GM12878 (cell line): ENCODE data around the gene LMAN1L. TPM values are rescaled to one million over a fixed set of nuclear protein-coding genes. Genes with fewer than 3 reads are reported as not detected.

Experiments used
- ATAC-seq: fragments of 200-7000 bp; cut with Tn5 transposase; 3 replicates; pipeline ENCODE4 v1.9.1; 2020; ENCODE audit warnings: mild to moderate bottlenecking, moderate library complexity
- BruUV-seq: library from RNA; stranded (reverse); fragments of 400-500 nt; replicated peaks from 2 replicates; lab custom pipeline; 2021; lab: Mats Ljungman, UMichigan
- CTCF ChIA-PET: fragments of 300-600 bp; sonication (Branson Sonifier 250); formaldehyde crosslinking; extraction: SDS; loops from one replicate; lab custom pipeline; 2021; ENCODE audit warnings: inconsistent platforms; lab: Yijun Ruan, JAX
- POLR2A ChIA-PET: fragments of 350-600 bp; formaldehyde crosslinking; extraction: SDS; loops from one replicate; lab custom pipeline; 2021; ENCODE audit warnings: inconsistent platforms; lab: Charles Lee
- RAD21 ChIA-PET: fragments of 300-600 bp; sonication (Branson Sonifier 250); formaldehyde crosslinking; loops from one replicate; lab custom pipeline; 2023; ENCODE audit warnings: antibody characterized with exemption; ENCODE audit not compliant: unreplicated experiment; lab: Charles Lee
- SMC1A ChIA-PET: fragments of 300-600 bp; sonication (Branson Sonifier 250); formaldehyde crosslinking; loops from one replicate; lab custom pipeline; 2023; ENCODE audit not compliant: unreplicated experiment, uncharacterized antibody; lab: Charles Lee
- DNase-seq: peaks from one replicate; pipeline ENCODE4 v3.0.0-alpha.2; 2011; ENCODE audit warnings: low read depth, low spot score
- FAIRE-seq: peaks from 3 replicates; lab custom pipeline; 2011; peaks lifted over from hg19 to GRCh38; lab: Jason Lieb, UNC
- H2AFZ ChIP-seq: 2 replicates; pipeline ENCODE4 v1.6.0; 2011; ENCODE audit warnings: low read depth, low read length, control low read depth; ENCODE audit not compliant: control insufficient read depth
- H3K27ac ChIP-seq: 2 replicates; pipeline ENCODE4 v1.5.1; 2011; ENCODE audit warnings: control low read depth; ENCODE audit not compliant: control insufficient read depth, insufficient read depth
- H3K27me3 ChIP-seq, 2 experiments: replicated peaks in 1 of 2; 2 replicates each; pipeline versions ENCODE4 v1.6.0 to v1.6.1; 2011; ENCODE audit warnings: low read length in 1 of 2; ENCODE audit not compliant: control insufficient read depth in 2 of 2, insufficient read depth in 2 of 2
- H3K36me3 ChIP-seq, 2 experiments: 2 replicates each; pipeline ENCODE4 v1.5.1; 2011; ENCODE audit warnings: low read length in 1 of 2; ENCODE audit not compliant: control insufficient read depth in 2 of 2, insufficient read depth in 2 of 2
- H3K4me1 ChIP-seq: 2 replicates; pipeline ENCODE4 v1.6.1; 2011; ENCODE audit warnings: mild to moderate bottlenecking, low read length, moderate library complexity, mixed read lengths; ENCODE audit not compliant: control insufficient read depth, insufficient read depth
- H3K4me2 ChIP-seq: 2 replicates; pipeline ENCODE4 v1.6.0; 2011; ENCODE audit warnings: control low read depth; ENCODE audit not compliant: control insufficient read depth, insufficient read depth
- H3K4me3 ChIP-seq: fragments of 200-600 bp; sonication (generic); 2 replicates; pipeline ENCODE4 v1.5.1; 2016
- H3K79me2 ChIP-seq: 2 replicates; pipeline ENCODE4 v1.6.0; 2011; ENCODE audit warnings: low read length; ENCODE audit not compliant: control insufficient read depth, insufficient read depth
- H3K9ac ChIP-seq: 2 replicates; pipeline ENCODE4 v1.8.0; 2011; ENCODE audit warnings: low read length, control low read depth, mixed read lengths; ENCODE audit not compliant: control insufficient read depth, insufficient read depth
- H3K9me3 ChIP-seq: replicated peaks from 3 replicates; pipeline ENCODE4 v1.5.1; 2011; ENCODE audit warnings: mild to moderate bottlenecking, low read length; ENCODE audit not compliant: control insufficient read depth, insufficient read depth
- H4K20me1 ChIP-seq: 2 replicates; pipeline ENCODE4 v1.6.0; 2011; ENCODE audit not compliant: control insufficient read depth, insufficient read depth
- BHLHE40 ChIP-seq, 2 experiments: fragments of 450-650 bp in 1 of 2; IDR thresholded peaks; 2 replicates each; pipeline ENCODE4 v1.6.1; 2011 to 2017; ENCODE audit warnings: low read depth in 2 of 2, borderline replicate concordance in 1 of 2, improper control_type of control experiment in 1 of 2, low read length in 1 of 2, mild to moderate bottlenecking in 1 of 2
- CHD4 ChIP-seq: fragments of 200-600 bp; sonication (generic); IDR thresholded peaks from 2 replicates; pipeline ENCODE4 v1.6.1; 2016; ENCODE audit warnings: mild to moderate bottlenecking
- CREB1 ChIP-seq: IDR thresholded peaks from 2 replicates; pipeline ENCODE4 v1.6.1; 2012; ENCODE audit warnings: low read depth, mild to moderate bottlenecking, inconsistent platforms
- E2F4 ChIP-seq: IDR thresholded peaks from 2 replicates; pipeline ENCODE4 v1.6.1; 2012; ENCODE audit warnings: low read depth, low read length, improper control_type of control experiment
- GABPA ChIP-seq: IDR thresholded peaks from 2 replicates; pipeline ENCODE4 v1.6.1; 2014; ENCODE audit warnings: antibody characterized with exemption, low read depth, mild to moderate bottlenecking, inconsistent platforms
- IKZF1 ChIP-seq: fragments of 450-650 bp; conservative IDR thresholded peaks from 2 replicates; pipeline ENCODE4 v1.6.1; 2017; ENCODE audit warnings: antibody characterized with exemption, mild to moderate bottlenecking
- IRF4 ChIP-seq: IDR thresholded peaks from 2 replicates; pipeline ENCODE4 v1.6.1; 2011; ENCODE audit warnings: low read depth, low read length
- MLLT1 ChIP-seq: fragments of 450-650 bp; IDR thresholded peaks from 2 replicates; pipeline ENCODE4 v1.6.1; 2016; ENCODE audit warnings: mild to moderate bottlenecking
- RAD21 ChIP-seq: IDR thresholded peaks from 2 replicates; pipeline ENCODE4 v1.6.1; 2011; ENCODE audit warnings: mild to moderate bottlenecking, low read depth, low read length, moderate library complexity; ENCODE audit not compliant: insufficient read depth
- RFX5 ChIP-seq: IDR thresholded peaks from 2 replicates; pipeline ENCODE4 v1.6.1; 2011; ENCODE audit warnings: low read depth, low read length, improper control_type of control experiment
- TBL1XR1 ChIP-seq: IDR thresholded peaks from 2 replicates; pipeline ENCODE4 v1.6.1; 2012; ENCODE audit warnings: low read depth, low read length, improper control_type of control experiment
- ZNF622 ChIP-seq: fragments of 450-650 bp; IDR thresholded peaks from 2 replicates; pipeline ENCODE4 v1.6.1; 2017; ENCODE audit warnings: mild to moderate bottlenecking, inconsistent platforms
- WGBS: methylation state at CpG from one replicate; pipeline ENCODE4 v1.1.6; 2016; ENCODE audit warnings: low lambda C conversion rate; ENCODE audit not compliant: insufficient replicate concordance, insufficient coverage; ENCODE audit errors: missing lambda C conversion rate; 5-methylcytosine and 5-hydroxymethylcytosine counted together
- in situ Hi-C: fragments of 300-500 bp; cut with MboI; formaldehyde crosslinking; loops from 9 replicates; pipeline ENCODE4 v1.14.3; 2018; ENCODE audit warnings: mixed read lengths
- intact Hi-C: fragments of 100-400 bp; cut with micrococcal nuclease; formaldehyde crosslinking; loops from one replicate; pipeline ENCODE4 v1.14.2; 2022; ENCODE audit not compliant: unreplicated experiment
- polyA plus RNA-seq, 11 experiments: library from polyadenylated mRNA; depleted of rRNA in 4 of 11; unstranded in 6 of 11; stranded (reverse) in 5 of 11; fragments of >200 nt; fragmentation: Nextera tagmentation in 4 of 11; fragmentation: Illumina TruSeq in 1 of 11; extraction: Ambion mirVana in 4 of 11; extraction: Trizol in 1 of 11; gene quantifications; 1 replicate in 1 of 11; 2 replicates in 10 of 11; pipeline versions ENCODE4 v1.2.1 to v1.2.3, GENCODE V29; 2011 to 2016; ENCODE audit warnings: inconsistent platforms in 2 of 11, missing spikeins in 2 of 11, low read depth in 1 of 11
- total RNA-seq, 4 experiments: library from RNA; depleted of rRNA in 3 of 4; stranded (reverse); fragments of >200 nt in 3 of 4; fragmentation: Illumina TruSeq in 1 of 4; extraction: Trizol in 1 of 4; gene quantifications; 2 replicates each; pipeline versions ENCODE4 v1.2.1 to v1.2.3, GENCODE V29; 2013 to 2021

Gene LMAN1L
- total and polyA plus RNA-seq, 10 of the 15 experiments (the other 5 are each of a cell fraction or from before 2014, with no cell fraction given), result not detected

GRCh38 chr15:74827614-74828013, 15.0 kb downstream of the LMAN1L start (continued):
- TF ChIP-seq E2F4, result no peak
- no peak for TF ChIP-seq TBL1XR1
- no peak for TF ChIP-seq CREB1

- CTCF ChIA-PET, result interaction anchor here (1.4 to 6.3 kb wide), 4 partner anchors 29 to 194 kb away, joined by 4 to 53 read pairs (median 6); no protein-coding TSS in a partner anchor
- Histone ChIP-seq H2AFZ (no peak overlapping the region), H3K4me3 (no peak overlapping the region), H3K27ac (no peak overlapping the region), H3K36me3 (no peaks in the 10 kb centered on the region), H3K4me1 (no peaks in the 10 kb centered on the region), H3K9me3 (no peaks in the 10 kb centered on the region), H4K20me1 (no peaks in the 10 kb centered on the region), H3K79me2 (no peaks in the 10 kb centered on the region), H3K27me3 (peaks cover 0 to 16% of the 10 kb centered on the region in 2 experiments; a peak in 3 of 4 replicates), H3K9ac (no peak overlapping the region), H3K4me2 (no peak overlapping the region)
- BruUV-seq, result no TSS peak
- WGBS, result 57% methylated on average over 6 of the region's 6 CpGs
- in situ Hi-C loops, result no loop called here
- ATAC-seq (no peak), DNase-seq (no peak), FAIRE-seq (no peak)
- RAD21 ChIA-PET, result interaction anchor here (1.3 kb wide), 1 partner anchor 73 kb away, joined by 6 read pairs; no protein-coding TSS in a partner anchor
- SMC1A ChIA-PET, result interaction anchor here (1.0 to 1.9 kb wide), 4 partner anchors 29 to 194 kb away, joined by 3 to 6 read pairs (median 4); no protein-coding TSS in a partner anchor
- POLR2A ChIA-PET, result interaction anchor here (0.6 kb wide), 1 partner anchor 129 kb away, joined by 4 read pairs; no protein-coding TSS in a partner anchor
- TF ChIP-seq RAD21, result no peak
- no peak for TF ChIP-seq IRF4
- no peak for TF ChIP-seq MLLT1
- TF ChIP-seq CHD4, result no peak
- TF ChIP-seq BHLHE40 (IDR thresholded peaks at IDR 0.05; ENCODE audit: borderline replicate concordance in 1 of 2, low read depth in 2 of 2, low read length in 1 of 2), result no peak
- no peak for TF ChIP-seq GABPA
- no peak for TF ChIP-seq ZNF622
- no peak for TF ChIP-seq IKZF1
- TF ChIP-seq RFX5, result no peak
- TF ChIP-seq, all 136 proteins: peak for 0
- intact Hi-C loops, result no loop called here
Observed at GRCh38 chr15:74828835-74829234, 16.2 kb downstream of the LMAN1L start.
